ENCODE results near the gene TOGARAM1. TPM values are rescaled to one million over a fixed set of nuclear protein-coding genes. Genes with fewer than 3 reads are reported as not detected.

Gene TOGARAM1
- total RNA-seq, 2 experiments from 2014 or later: 5.5 to 7.9 TPM

- CTCF ChIA-PET: no interaction called here
- TF ChIP-seq, protein P1, sequence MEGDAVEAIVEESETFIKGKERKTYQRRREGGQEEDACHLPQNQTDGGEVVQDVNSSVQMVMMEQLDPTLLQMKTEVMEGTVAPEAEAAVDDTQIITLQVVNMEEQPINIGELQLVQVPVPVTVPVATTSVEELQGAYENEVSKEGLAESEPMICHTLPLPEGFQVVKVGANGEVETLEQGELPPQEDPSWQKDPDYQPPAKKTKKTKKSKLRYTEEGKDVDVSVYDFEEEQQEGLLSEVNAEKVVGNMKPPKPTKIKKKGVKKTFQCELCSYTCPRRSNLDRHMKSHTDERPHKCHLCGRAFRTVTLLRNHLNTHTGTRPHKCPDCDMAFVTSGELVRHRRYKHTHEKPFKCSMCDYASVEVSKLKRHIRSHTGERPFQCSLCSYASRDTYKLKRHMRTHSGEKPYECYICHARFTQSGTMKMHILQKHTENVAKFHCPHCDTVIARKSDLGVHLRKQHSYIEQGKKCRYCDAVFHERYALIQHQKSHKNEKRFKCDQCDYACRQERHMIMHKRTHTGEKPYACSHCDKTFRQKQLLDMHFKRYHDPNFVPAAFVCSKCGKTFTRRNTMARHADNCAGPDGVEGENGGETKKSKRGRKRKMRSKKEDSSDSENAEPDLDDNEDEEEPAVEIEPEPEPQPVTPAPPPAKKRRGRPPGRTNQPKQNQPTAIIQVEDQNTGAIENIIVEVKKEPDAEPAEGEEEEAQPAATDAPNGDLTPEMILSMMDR (IDR thresholded peaks at IDR 0.05): no peak
- intact Hi-C loops (cut with micrococcal nuclease): no loop called here
- Mint-ChIP-seq H3K4me1 (ENCODE audit: low read depth) (peaks cover 65% of the 10 kb centered on the region), H3K27ac (no peak overlapping the region), H3K9me3 (no peaks in the 10 kb centered on the region), H3K4me3 (no peak overlapping the region), H3K36me3 (ENCODE audit: low read depth) (peaks cover 13% of the 10 kb centered on the region), H3K27me3 (no peaks in the 10 kb centered on the region)
- ATAC-seq (no peak), DNase-seq (no peak)
- POLR2A ChIA-PET: no interaction called here
These were observed 6.5 kb upstream of the TOGARAM1 start for GRCh38 chr14:44955528-44955927.

DNA sequence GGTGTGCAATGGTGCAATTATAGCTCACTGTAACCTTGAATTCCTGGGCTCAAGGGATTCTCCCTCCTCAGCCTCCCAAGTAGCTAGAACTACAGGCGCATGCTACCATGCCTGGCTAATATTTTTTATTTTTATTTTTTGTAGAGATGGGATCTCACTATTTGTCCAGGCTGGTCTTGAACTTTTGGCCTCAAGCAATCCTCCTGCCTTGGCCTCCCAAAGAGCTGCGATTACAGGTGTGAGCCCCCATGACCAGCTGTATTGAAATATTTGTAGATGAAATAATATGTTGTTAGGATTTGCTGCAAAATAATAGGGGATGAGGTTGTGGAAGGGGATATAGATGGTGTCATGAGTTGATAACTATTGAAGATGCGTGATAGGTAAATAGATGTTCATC, 5.1 kb upstream of the TOGARAM1 start:
- H3K9me3 Mint-ChIP-seq: no peaks in the 10 kb centered on the region
- DNase-seq (no peak), ATAC-seq (no peak)
- peaks cover 7% of the 10 kb centered on the region for H3K36me3 Mint-ChIP-seq (ENCODE audit: low read depth)
- TF ChIP-seq, protein P1 (IDR thresholded peaks at IDR 0.05): no peak
- intact Hi-C loops (cut with micrococcal nuclease): no loop called here
- H3K27me3 Mint-ChIP-seq: no peaks in the 10 kb centered on the region
- peaks cover 57% of the 10 kb centered on the region for H3K4me1 Mint-ChIP-seq (ENCODE audit: low read depth)
- H3K27ac Mint-ChIP-seq: no peak overlapping the region
- H3K4me3 Mint-ChIP-seq: no peak overlapping the region
- CTCF ChIA-PET: interaction anchor here (0.9 to 1.6 kb wide), 2 partner anchors 25 to 110 kb away, joined by 3 read pairs; no protein-coding TSS in a partner anchor
- POLR2A ChIA-PET: interaction anchor here (0.6 kb wide), 1 partner anchor 60 kb away, joined by 3 read pairs; a partner anchor contains a TSS

GRCh38 chr14:44959538-44959937, 2.5 kb upstream of the TOGARAM1 start:
- Mint-ChIP-seq H3K4me1 (ENCODE audit: low read depth) (peaks cover 55% of the 10 kb centered on the region), H3K9me3 (peaks cover 7% of the 10 kb centered on the region), H3K27ac (no peak overlapping the region), H3K27me3 (no peaks in the 10 kb centered on the region), H3K4me3 (no peak overlapping the region), H3K36me3 (ENCODE audit: low read depth) (peaks cover 13% of the 10 kb centered on the region)
- ChIA-PET POLR2A (no interaction called here), CTCF (no interaction called here)
- TF ChIP-seq, protein P1 (IDR thresholded peaks at IDR 0.05): no peak
- intact Hi-C loops (cut with micrococcal nuclease): no loop called here
- DNase-seq (no peak), ATAC-seq (no peak)

- Mint-ChIP-seq H3K4me1 (ENCODE audit: low read depth) (peaks cover 61% of the 10 kb centered on the region), H3K4me3 (no peak overlapping the region), H3K36me3 (ENCODE audit: low read depth) (peaks cover 18% of the 10 kb centered on the region), H3K27ac (no peak overlapping the region), H3K9me3 (peaks cover 10% of the 10 kb centered on the region), H3K27me3 (no peaks in the 10 kb centered on the region)
- no peak for DNase-seq
- ChIA-PET POLR2A (interaction anchor here (4.1 kb wide), 1 partner anchor 124 kb away, joined by 21 read pairs; the partner anchor contains the start of gene PRPF39), CTCF (no interaction called here)
- TF ChIP-seq, protein P1 (IDR thresholded peaks at IDR 0.05): no peak
- intact Hi-C loops (cut with micrococcal nuclease): loop anchor here (2.0 to 5.0 kb wide), 4 partner anchors 63 to 292 kb away; partner anchors contain the start of genes FANCM, FKBP3 and MIS18BP1
- no peak for ATAC-seq
These were observed 1.8 kb upstream of the TOGARAM1 start for GRCh38 chr14:44960146-44960545.

- H3K27ac Mint-ChIP-seq: no peak overlapping the region
- H3K36me3 Mint-ChIP-seq (ENCODE audit: low read depth): peaks cover 22% of the 10 kb centered on the region
- ChIA-PET POLR2A (interaction anchor here (1.1 to 4.1 kb wide), 2 partner anchors 8 to 124 kb away, joined by 4 to 21 read pairs; partner anchors contain the start of gene PRPF39), CTCF (no interaction called here)
- DNase-seq: no peak
- peaks cover 12% of the 10 kb centered on the region for H3K9me3 Mint-ChIP-seq
- H3K4me3 Mint-ChIP-seq: no peak overlapping the region
- no peak for ATAC-seq
- H3K4me1 Mint-ChIP-seq (ENCODE audit: low read depth): peaks cover 61% of the 10 kb centered on the region
- no peaks in the 10 kb centered on the region for H3K27me3 Mint-ChIP-seq
- intact Hi-C loops (cut with micrococcal nuclease): loop anchor here (2.0 to 5.0 kb wide), 4 partner anchors 64 to 292 kb away; partner anchors contain the start of genes FANCM, FKBP3 and MIS18BP1
- TF ChIP-seq, protein P1 (IDR thresholded peaks at IDR 0.05): no peak
These were observed 1.3 kb upstream of the TOGARAM1 start for GRCh38 chr14:44960646-44961045.

All from activated CD8-positive, alpha-beta T cell treated with anti-CD3 and anti-CD28 coated beads for 36 hours (primary cell).